T-helper 1 cell (primary cell): Measurements from ENCODE around the gene TEDC2.
A peak's percentile ranks its signal among the peaks of the same experiment; 100 is the strongest.

Source experiments
- DNase-seq, 5 donors: peaks; one replicate each; pipeline ENCODE4 v3.0.0-alpha.2; 2012 to 2020

Gene TEDC2

DNA sequence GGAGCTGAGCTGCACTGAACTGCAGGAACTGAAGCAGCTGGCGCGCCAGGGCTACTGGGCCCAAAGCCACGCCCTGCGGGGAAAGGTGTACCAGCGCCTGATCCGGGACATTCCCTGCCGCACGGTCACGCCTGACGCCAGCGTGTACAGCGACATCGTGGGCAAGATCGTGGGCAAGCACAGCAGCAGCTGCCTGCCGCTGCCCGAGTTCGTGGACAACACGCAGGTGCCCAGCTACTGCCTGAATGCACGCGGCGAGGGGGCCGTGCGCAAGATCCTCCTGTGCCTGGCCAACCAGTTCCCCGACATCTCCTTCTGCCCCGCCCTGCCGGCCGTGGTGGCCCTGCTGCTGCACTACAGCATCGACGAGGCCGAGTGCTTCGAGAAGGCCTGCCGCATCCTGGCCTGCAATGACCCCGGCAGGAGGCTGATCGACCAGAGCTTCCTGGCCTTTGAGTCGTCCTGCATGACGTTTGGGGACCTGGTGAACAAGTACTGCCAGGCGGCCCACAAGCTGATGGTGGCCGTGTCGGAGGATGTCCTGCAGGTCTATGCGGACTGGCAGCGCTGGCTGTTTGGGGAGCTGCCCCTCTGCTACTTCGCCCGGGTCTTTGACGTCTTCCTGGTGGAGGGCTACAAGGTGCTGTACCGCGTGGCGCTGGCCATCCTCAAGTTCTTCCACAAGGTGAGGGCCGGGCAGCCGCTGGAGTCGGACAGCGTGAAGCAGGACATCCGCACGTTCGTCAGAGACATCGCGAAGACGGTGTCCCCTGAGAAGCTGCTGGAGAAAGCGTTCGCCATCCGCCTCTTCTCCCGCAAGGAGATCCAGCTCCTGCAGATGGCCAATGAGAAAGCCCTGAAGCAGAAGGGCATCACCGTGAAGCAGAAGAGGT is 36.6 kb downstream of the TEDC2 start:
- DNase-seq = no peak

- no peak for DNase-seq
Observed at GRCh38 chr16:2497116-2497630, 37.3 kb downstream of the TEDC2 start.

GRCh38 chr16:2497695-2498484 is 38.0 kb downstream of the TEDC2 start:
- DNase-seq = no peak

GRCh38 chr16:2498531-2499253 is 38.8 kb downstream of the TEDC2 start:
- DNase-seq = no peak

DNA sequence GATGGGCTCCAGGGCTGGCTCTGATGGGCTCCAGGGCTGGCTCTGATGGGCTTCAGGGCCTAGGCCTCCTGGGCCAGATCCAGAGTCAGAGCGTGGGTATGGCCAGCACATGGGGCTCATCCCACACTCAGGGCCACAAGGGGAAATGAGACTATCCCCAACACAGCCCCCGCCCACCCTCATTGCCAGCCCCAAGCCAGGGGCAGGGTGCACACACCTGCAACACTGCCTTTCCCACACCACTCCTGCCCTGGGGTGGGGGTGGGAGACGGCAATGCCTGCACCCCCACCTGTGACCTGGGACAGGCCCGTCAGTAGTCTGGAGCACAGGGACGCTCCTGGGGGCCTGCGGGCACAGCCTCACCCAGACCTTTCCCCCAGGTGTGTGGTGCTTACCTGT is 39.5 kb downstream of the TEDC2 start:
- DNase-seq = no peak

- DNase-seq = no peak
Observed at GRCh38 chr16:2499890-2500429, 40.1 kb downstream of the TEDC2 start.

GRCh38 chr16:2500430-2500917 is 40.6 kb downstream of the TEDC2 start:
- DNase-seq = no peak

DNA sequence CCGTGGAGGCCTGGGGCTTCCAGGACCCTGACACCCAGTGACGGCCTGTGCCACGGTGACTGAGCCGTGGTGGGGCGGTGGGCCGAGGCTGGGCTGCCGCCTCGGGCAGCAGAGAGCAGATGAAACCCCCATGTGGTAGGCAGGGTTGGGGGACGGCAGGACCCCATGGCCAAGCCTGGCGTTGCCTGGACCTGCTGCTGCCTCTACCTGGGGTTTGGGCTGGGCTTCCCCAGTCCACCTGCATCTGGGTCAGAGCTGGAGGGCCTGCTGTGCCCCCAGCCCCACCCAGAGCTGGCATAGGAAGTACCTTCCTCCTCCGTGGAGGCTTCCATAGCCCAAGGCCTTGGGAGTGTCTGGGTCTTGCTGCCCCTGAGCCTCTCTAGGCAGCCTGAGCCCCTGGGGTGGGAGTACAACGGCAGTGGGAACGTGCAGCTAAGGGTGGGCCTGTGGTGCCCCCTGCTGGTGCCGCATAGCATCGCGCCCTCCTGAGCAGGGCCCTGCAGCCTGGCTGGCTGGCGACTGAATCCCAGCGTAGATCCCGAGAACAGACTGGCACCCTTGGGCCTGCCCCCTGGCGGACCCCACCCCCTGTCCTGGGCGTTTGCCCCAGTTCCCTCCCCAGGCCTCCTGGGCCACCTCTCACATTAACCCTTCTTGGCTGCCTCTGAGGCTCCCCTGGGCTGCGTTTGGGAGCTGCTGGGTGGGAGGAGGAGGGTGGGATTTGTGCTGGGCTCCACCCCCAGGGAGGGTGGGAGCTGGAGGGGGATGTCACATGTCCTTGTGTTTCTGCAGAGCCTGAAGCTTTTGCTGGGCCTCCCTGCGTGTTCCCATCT is 41.2 kb downstream of the TEDC2 start:
- peak; percentile 52 to 76 (median 71) for DNase-seq

DNA sequence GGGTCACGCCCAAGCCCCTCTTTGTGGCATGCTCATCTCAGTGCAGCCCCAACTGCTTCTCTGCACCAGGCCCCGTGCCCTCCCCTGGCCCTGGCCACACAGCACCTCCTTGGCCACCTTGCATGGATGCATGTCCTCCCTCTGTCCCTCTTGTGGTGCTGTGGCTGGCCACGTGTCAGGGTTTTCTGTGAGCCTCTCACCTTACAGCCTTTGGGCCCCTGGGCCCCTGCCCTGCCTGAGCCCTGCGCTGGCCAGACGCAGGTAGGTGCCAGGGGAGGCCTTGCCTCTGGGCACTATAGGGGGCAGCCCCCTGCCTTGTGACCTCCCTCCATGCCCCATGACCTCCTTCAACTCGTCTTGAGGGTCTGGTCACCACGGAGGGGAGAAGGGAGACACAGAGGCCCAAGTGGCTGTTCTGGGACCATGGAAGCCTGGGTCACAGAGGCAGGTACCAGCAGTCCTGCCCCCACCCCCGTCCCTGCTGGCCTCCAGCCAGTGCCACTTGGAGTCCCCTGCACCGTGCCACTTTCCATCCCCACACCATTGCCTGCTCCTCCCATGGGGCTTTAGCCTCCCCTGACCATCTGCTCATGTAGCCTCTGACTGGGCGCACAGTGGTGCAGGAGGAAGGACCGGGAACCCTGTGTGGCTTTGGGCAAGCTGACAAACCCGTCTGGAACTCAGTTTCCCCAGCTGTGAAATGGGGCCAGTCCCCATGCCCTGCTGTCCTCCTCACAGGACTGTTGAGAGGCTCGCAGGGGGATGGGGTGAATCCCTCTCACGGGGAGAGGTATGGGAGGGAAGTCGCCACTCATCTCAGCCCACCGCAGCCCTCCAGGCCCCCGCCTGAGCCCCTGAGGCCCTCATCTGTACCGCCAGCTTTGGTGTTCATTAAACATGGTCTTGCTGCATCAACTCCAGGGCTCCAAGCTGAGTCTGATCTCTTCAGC is 42.3 kb downstream of the TEDC2 start:
- no peak for DNase-seq

DNA sequence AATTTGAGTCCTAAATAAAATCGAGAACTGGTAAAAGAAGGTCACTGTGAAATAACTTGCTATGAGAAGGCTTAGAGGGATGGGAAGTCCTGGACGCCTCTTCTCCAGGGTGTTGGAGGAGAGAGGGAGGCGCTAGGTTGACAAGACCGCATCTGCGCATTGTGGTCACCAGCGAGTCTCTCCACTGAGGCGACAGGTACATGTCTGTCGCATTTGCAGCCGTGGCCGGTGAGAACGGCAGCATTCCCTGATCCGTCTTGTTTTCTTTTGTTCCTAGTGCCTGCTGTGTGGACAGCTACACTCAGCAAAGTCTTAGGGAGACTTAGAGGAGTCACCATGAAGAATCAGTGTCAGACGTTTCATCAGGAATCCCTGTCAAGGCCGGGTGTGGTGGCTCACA is 45.8 kb downstream of the TEDC2 start:
- DNase-seq = no peak

DNA sequence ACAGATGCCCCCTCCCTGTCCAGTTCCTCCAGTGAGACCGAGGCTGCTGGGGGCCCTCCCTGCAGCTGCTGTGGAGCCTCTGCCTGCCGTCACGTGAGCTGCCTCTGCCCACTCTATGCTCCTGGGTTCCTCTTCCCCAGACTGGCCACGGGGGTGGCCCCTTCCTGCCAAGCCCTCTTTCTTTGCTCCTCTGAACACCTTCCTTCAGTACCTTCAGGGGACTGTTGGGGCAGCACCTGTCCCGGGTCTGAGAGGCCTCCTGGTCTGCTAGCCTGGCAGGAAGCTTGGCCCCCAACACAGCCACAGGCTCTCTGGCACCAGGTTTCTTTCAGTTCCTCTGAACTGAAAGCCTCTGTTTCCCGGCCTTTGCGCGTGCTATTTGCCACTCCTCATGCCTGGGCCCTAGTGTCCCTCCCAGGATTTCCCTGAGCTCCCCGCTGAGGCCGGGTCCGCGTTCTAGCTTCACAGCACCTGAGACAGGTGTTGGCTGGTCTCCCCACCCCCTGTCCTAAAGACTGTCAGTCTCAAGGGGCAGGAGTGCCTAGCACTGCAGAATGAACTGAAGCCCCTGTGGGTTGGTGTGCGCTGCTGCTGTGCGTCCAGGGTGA is 47.2 kb downstream of the TEDC2 start:
- DNase-seq = no peak

GRCh38 chr16:2507665-2508064 is 47.8 kb downstream of the TEDC2 start:
- DNase-seq = no peak

- DNase-seq = no peak
Observed at GRCh38 chr16:2508722-2509400, 49.0 kb downstream of the TEDC2 start.

- DNase-seq = no peak
Observed at GRCh38 chr16:2511128-2511800, 51.4 kb downstream of the TEDC2 start.

DNA sequence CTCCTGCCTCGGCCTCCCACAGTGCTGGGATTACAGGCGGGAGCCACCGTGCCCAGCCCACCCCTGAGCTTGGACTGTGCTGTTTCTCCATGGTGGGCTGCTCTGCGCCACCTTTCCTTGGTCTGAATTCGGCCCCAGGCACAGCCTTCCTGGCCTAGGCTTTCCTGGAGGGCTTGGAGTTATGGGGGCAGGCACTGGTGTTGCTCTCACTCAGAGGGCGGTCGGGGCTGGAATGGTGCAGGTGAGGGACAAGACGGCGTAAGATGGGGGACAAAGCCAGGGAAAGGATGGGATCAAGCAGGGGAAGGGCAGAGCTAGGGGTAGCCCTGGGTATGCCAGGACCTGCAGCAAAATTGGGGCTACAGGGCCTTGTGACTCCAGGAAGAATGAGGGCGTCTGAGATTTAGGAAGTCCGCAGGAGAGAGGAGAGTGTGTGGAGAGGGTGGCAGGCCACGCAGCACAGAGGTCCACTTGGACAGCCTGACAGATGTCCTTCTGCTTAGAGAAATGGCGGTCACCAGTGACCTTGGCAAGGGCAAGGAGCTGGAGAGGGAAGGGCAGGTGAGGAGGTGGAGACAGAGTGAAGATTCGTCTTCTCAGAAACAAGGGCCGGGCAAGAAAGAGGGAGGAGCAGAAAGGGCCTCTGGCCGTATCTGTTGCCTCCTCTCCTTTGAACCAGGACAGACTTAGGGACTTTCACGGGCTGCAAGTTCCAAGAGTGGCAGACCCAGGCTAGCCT is 52.3 kb downstream of the TEDC2 start:
- no peak for DNase-seq

DNA sequence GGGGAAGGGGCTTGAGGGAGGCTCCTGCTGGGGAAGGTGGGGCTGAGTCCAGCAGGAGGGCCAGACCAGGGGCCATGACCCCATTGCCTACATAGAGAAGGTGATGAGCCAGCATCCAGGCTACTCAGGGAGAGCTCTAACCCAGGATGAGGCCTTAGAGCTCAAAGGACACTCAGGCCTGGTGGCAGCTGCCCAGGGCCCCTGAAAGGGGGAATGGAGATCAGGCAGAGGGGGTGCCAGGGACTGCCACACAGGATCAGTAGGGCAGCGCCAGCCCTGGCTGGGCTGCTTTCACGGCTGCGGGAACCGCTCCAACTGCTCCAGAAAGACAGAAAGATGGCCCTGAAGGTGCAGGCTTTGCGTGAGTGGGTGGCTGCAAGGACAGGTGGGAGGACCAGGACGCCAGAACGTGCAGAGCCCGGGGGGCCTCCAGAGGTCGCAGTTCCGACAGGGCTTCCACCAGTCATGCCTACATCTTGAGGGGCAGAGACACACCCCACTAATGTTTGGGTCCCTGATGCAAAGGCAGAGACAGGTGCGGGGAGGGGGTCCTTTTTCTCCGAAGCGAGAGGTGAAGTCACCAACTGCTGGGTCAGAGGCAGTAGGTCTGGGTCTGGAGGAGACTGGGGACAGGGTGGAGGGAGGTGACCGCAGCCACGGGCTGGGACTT is 53.0 kb downstream of the TEDC2 start:
- DNase-seq = no peak
